HFF-Myc (cell line): ENCODE results near the gene GLB1L3.

Experiments
- DNase-seq: peaks from one replicate; pipeline ENCODE4 v3.0.0-alpha.2; 2011; ENCODE audit warnings: low read depth; ENCODE audit errors: extremely low read depth
- H3K4me3 ChIP-seq: replicated peaks from 2 replicates; pipeline ENCODE4 v1.5.1; 2011; ENCODE audit warnings: low read depth, mild to moderate bottlenecking, control low read depth, low read length
- CTCF ChIP-seq: IDR thresholded peaks from 2 replicates; pipeline ENCODE4 v1.5.1; 2012; ENCODE audit warnings: mild to moderate bottlenecking, low read depth, low read length, control low read depth; ENCODE audit errors: missing control alignments

Gene GLB1L3

GRCh38 chr11:134231958-134232659, 44.1 kb upstream of the GLB1L3 start:
- TF ChIP-seq CTCF: no peak
- H3K4me3 ChIP-seq: no peak overlapping the region
- DNase-seq: no peak

GRCh38 chr11:134233729-134234179, 42.4 kb upstream of the GLB1L3 start:
- no peak for TF ChIP-seq CTCF
- H3K4me3 ChIP-seq: no peak overlapping the region
- DNase-seq: no peak

- DNase-seq: no peak
- H3K4me3 ChIP-seq: no peak overlapping the region
- no peak for TF ChIP-seq CTCF
These were observed 40.8 kb upstream of the GLB1L3 start for GRCh38 chr11:134235399-134235798.

- H3K4me3 ChIP-seq: no peak overlapping the region
- no peak for TF ChIP-seq CTCF
These were observed 39.2 kb upstream of the GLB1L3 start for GRCh38 chr11:134236834-134237556.

GRCh38 chr11:134237557-134237922, 38.6 kb upstream of the GLB1L3 start:
- no peak for DNase-seq
- no peak for TF ChIP-seq CTCF

More at GRCh38 chr11:134236834-134237556, 39.2 kb upstream of the GLB1L3 start:
- DNase-seq: no peak

GRCh38 chr11:134238956-134239355, 37.2 kb upstream of the GLB1L3 start:
- no peak for TF ChIP-seq CTCF
- DNase-seq: no peak
- no peak overlapping the region for H3K4me3 ChIP-seq

More at GRCh38 chr11:134237557-134237922, 38.6 kb upstream of the GLB1L3 start:
- H3K4me3 ChIP-seq: no peak overlapping the region
